Smooth muscle cell of the brain vasculature (primary cell): ENCODE measurements around the gene R3HDM2.
A peak's percentile ranks its signal among the peaks of the same experiment; 100 is the strongest.

Experiments used
- DNase-seq: peaks from one replicate; pipeline ENCODE4 v3.0.0-alpha.2; 2012; ENCODE audit warnings: low read depth, low spot score

Gene R3HDM2

GRCh38 chr12:57241402-57242310 lies 189.2 kb downstream of the R3HDM2 start:
- no peak for DNase-seq

GRCh38 chr12:57240926-57241401 lies 189.9 kb downstream of the R3HDM2 start:
- no peak for DNase-seq

GRCh38 chr12:57240066-57240921 lies 190.5 kb downstream of the R3HDM2 start:
- no peak for DNase-seq

- DNase-seq: no peak
Measured at GRCh38 chr12:57239587-57240065, 191.2 kb downstream of the R3HDM2 start.

GRCh38 chr12:57238854-57239554 lies 191.8 kb downstream of the R3HDM2 start:
- DNase-seq: peak; percentile 64

DNA sequence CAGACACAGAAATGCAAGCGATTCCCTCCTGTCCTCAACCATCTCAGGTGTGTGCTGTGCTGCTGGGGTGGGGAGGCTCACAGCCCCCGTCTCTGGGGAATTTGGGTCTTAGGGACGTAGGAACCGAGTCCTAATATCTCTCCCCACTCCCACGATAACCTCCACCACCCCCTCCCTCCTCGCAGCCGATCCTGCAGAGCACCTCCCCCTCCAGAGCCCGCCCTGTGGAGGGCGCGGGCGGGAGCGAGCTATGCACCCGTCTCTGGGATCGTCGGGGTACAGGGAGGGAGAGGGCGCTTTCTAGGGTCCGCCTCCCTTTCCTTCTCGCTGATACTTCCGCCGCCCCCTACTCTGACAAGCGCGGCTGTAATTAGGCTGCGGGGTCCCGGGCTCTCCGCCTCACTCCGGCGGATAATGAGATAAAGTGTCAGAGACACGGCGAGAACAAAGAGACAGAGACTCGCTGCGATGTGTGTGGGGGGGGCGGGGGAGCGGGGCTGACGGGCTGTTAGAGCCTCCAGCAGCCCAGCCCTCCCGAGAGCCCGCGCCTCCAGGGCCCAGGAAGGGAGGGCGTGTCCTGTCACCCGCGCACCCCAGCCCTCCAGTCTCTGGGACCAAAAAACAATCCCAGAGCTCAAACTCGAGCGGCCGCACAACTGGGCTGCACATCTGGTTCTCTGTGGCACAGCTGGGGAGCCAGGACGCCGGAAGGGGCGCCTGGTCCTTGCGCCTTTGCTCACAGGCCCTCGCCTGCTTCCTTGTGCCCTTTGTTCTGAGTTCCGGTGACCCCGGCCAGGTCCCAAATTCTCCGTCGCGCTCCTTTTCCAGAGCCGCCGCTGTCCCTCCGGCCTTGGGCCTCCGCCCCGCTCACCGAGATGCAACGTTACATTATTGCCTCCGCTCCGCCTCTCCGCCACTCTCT lies 192.7 kb downstream of the R3HDM2 start:
- no peak for DNase-seq

GRCh38 chr12:57237596-57237931 lies 193.3 kb downstream of the R3HDM2 start:
- DNase-seq: no peak

DNA sequence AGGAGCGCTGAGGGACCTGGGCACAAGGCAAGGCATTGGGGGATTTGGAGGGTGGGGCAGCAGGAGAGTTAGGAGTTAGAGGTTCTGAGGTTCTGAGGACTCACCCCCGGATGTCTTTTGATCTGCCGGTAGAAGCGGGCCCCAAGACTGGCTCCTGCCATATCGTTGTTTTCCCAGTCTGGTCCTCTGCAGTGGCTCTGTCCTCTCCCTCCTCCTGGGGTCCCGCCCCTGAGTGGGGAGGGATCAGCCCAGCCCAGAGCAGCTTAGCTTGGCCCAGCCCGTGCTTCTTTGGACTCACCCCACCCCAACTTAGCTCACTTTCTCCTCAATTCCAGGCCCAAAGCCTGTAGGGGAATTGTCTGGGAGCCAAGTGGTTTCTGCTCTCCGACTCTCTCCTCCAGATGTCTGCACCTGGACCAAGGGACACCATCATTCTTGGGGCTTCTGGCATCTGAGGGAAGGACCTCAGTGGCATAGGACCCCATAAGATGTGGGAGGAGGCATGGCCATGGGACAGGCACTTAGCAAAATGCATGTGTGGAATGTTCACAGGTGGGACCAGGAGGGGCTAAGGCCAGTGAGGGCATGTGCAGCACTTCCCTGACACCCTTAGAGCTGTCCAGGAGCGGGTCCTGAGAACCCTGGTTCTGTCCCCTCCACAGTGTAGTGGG lies 193.8 kb downstream of the R3HDM2 start:
- DNase-seq: no peak

DNA sequence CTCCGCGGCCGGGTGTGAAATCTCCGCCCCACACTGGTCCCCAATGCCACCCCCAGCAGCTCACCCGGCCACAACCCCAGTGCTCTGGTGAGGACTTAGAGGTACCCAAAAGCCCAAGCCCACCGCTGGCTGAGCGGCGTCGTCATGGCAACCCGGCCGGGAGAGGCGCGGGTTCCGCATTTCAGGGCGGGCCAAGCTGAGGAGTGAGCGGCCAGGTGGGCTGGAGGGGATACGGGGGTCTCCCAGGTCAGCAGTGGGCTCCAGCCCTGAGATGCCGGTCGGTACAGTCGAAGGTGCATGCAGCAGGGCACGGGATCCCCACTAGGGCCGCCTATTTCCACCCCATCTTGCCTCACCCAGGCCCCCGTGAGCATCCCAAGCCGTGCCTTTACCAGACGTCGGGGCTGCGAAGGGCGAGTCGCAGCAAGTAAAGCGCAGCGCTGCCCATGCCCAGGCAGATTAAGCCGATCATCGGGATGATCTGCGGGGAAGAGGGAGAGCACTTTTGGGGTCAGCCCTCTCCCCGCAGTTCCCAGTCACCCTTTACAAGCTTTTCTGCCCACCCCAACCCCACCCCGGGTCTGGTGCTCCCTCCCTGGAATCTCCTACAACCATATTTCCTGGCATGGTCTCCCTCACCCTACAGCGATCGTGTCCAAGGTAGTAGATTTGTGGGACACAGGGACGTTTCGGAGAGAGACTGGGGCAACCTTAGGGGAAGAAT lies 194.5 kb downstream of the R3HDM2 start:
- DNase-seq: no peak

DNA sequence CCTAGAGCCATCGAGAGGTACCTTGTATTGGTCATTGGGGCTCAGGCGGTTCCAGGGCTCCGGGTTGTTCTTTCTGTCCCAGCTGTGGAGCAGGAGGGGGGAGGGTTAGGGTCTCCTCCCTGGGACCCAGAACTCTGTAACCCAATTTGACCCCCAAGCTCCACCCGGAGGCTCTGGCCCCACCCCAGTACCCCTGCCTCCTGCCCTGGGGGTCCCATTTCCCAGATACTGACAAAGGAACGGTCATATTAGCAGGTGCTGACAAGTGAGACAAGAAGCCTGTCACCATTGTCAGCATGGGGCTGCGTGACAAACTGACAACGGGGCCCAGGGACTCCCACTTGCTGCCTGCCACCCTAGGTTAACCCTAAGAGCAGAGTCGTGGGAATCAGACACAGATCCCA lies 195.1 kb downstream of the R3HDM2 start:
- DNase-seq: no peak

GRCh38 chr12:57235017-57235727 lies 195.7 kb downstream of the R3HDM2 start:
- peak; percentile 75 for DNase-seq

- no peak for DNase-seq
Measured at GRCh38 chr12:57234571-57235016, 196.2 kb downstream of the R3HDM2 start.

DNA sequence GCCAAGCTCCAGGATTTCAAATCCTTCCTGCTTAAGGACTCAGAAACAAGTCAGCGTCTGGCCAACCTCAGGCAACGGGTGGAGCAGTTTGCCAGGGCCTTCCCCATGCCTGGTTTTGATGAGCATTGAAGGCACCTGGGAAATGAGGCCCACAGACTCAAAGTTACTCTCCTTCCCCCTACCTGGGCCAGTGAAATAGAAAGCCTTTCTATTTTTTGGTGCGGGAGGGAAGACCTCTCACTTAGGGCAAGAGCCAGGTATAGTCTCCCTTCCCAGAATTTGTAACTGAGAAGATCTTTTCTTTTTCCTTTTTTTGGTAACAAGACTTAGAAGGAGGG lies 196.6 kb downstream of the R3HDM2 start:
- no peak for DNase-seq

- DNase-seq: no peak
Measured at GRCh38 chr12:57233357-57234232, 197.2 kb downstream of the R3HDM2 start.

DNA sequence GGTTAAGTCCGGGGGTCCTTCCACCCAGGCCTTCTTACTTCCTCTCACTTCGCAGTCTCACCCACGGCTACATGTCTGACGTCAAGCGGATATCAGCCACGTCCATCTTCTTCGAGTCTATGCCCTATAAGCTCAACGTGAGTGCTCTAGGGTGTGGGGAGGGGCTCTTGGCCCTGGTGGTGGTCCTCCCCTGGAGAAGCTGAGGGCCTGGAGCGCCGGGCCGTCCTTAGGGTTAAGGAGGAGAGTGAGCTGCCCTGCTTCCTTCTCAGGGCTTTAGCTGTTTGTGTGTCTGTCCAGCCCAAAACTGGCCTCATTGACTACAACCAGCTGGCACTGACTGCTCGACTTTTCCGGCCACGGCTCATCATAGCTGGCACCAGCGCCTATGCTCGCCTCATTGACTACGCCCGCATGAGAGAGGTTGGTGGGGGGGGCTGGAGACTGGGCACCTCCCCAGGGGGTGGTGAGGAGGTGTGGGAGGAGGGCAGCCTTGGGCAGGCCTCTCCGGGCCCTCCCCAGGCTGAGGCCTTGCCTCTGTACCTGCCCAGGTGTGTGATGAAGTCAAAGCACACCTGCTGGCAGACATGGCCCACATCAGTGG lies 198.6 kb downstream of the R3HDM2 start:
- no peak for DNase-seq

GRCh38 chr12:57231276-57232021 lies 199.4 kb downstream of the R3HDM2 start:
- no peak for DNase-seq
